Testis (tissue), 3 donors: ENCODE results near the gene KIAA2012. TPM values are rescaled to one million over a fixed set of nuclear protein-coding genes. Genes with fewer than 3 reads are reported as not detected.
A peak's percentile ranks its signal among the peaks of the same experiment; 100 is the strongest.

Experiments used
- DNase-seq: peaks from one replicate; pipeline ENCODE4 v3.0.0-alpha.2; 2019
- H3K27ac ChIP-seq, 2 donors: fragments of 200-600 bp; sonication (generic); one replicate each; pipeline ENCODE4 v1.5.1; 2019
- H3K27me3 ChIP-seq: fragments of 200-600 bp; sonication (generic); one replicate; pipeline ENCODE4 v1.5.1; 2019
- H3K36me3 ChIP-seq: fragments of 200-600 bp; sonication (generic); one replicate; pipeline ENCODE4 v1.5.1; 2017; ENCODE audit warnings: low read depth; ENCODE audit errors: missing control alignments
- H3K4me1 ChIP-seq: fragments of 200-600 bp; sonication (generic); one replicate; pipeline ENCODE4 v1.5.1; 2019
- H3K4me3 ChIP-seq, 2 donors: fragments of 200-600 bp; sonication (generic); one replicate each; pipeline ENCODE4 v1.5.1; 2017 to 2019
- H3K9me3 ChIP-seq: fragments of 200-600 bp; sonication (generic); one replicate; pipeline ENCODE4 v1.5.1; 2017
- POLR2A ChIP-seq: fragments of 450-650 bp; IDR thresholded peaks from one replicate; pipeline ENCODE4 v1.6.1; 2017; ENCODE audit warnings: antibody characterized with exemption, mild to moderate bottlenecking, moderate library complexity
- WGBS, 2 donors: methylation state at CpG; one replicate each; pipeline ENCODE4 v1.1.5; 2018; 5-methylcytosine and 5-hydroxymethylcytosine counted together
- intact Hi-C: fragments of 100-400 bp; cut with DNase I; formaldehyde crosslinking; loops from one replicate; pipeline ENCODE4 v1.15.1; 2023; ENCODE audit warnings: low total_unique reads
- polyA plus RNA-seq: library from polyadenylated mRNA; stranded (reverse); fragments of 350-450 nt; fragmentation: Illumina TruSeq; extraction: RNeasy Lipid Tissue Mini Kit (QIAGEN cat#74804); gene quantifications from one replicate; pipeline ENCODE4 v1.2.3, GENCODE V29; 2014; ENCODE audit warnings: low read depth, low replicate concordance; ENCODE audit not compliant: insufficient read depth
- total RNA-seq, 2 donors: library from RNA; depleted of rRNA; stranded (reverse); fragments of >200 nt; gene quantifications; one replicate each; pipeline ENCODE4 v1.2.3, GENCODE V29; 2016
- TF ChIP-seq, protein P1 (sequence below), 3 experiments: fragments of 450-650 bp in 2 of 3; fragments of 200-600 bp in 1 of 3; sonication (generic) in 1 of 3; IDR thresholded peaks; one replicate each; pipeline ENCODE4 v1.5.1; 2016 to 2019; ENCODE audit warnings: antibody characterized with exemption in 3 of 3, mild to moderate bottlenecking in 2 of 3, moderate library complexity in 1 of 3

The KIAA2012 gene
- total and polyA plus RNA-seq, 3 donors from 2014 or later, result 1.1 to 1.6 (median 1.3) TPM

DNA sequence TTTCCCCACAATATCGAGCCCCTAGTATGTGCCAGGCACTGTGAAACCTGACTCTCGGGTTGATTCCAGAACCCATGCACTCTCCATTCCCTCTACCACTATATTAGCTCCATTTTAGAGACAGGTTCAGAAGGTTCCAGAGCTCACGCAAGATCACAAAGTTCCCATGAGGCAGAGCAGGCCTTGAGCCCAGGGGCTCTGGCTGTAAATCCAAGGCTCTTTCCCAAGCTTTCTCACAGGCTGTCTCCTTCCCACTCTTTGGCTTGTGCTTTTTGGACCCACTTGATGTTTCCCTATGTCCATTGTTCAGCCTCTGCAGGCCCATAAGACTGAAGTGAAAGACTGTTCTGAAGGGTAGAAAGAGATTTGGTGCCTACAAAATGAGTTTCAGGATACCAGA is 15.7 kb downstream of the KIAA2012 start:
- H3K4me3 ChIP-seq, result no peak overlapping the region
- 64 to 77% methylated on average over 3 of the region's 3 CpGs for WGBS, 2 donors
- H3K36me3 ChIP-seq, result no peaks in the 10 kb centered on the region
- no peaks in the 10 kb centered on the region for H3K9me3 ChIP-seq
- TF ChIP-seq, protein P1, sequence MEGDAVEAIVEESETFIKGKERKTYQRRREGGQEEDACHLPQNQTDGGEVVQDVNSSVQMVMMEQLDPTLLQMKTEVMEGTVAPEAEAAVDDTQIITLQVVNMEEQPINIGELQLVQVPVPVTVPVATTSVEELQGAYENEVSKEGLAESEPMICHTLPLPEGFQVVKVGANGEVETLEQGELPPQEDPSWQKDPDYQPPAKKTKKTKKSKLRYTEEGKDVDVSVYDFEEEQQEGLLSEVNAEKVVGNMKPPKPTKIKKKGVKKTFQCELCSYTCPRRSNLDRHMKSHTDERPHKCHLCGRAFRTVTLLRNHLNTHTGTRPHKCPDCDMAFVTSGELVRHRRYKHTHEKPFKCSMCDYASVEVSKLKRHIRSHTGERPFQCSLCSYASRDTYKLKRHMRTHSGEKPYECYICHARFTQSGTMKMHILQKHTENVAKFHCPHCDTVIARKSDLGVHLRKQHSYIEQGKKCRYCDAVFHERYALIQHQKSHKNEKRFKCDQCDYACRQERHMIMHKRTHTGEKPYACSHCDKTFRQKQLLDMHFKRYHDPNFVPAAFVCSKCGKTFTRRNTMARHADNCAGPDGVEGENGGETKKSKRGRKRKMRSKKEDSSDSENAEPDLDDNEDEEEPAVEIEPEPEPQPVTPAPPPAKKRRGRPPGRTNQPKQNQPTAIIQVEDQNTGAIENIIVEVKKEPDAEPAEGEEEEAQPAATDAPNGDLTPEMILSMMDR (IDR thresholded peaks at IDR 0.05), result no peak
- TF ChIP-seq POLR2A, result no peak
- H3K4me1 ChIP-seq, result peaks cover 11% of the 10 kb centered on the region
- no peak overlapping the region for H3K27ac ChIP-seq
- H3K27me3 ChIP-seq, result no peaks in the 10 kb centered on the region
- peak; percentile 22 for DNase-seq
- intact Hi-C loops, result no loop called here

- Histone ChIP-seq H3K36me3 (no peaks in the 10 kb centered on the region), H3K4me1 (peaks cover 8% of the 10 kb centered on the region), H3K27ac (no peak overlapping the region), H3K4me3 (no peak overlapping the region), H3K9me3 (no peaks in the 10 kb centered on the region), H3K27me3 (no peaks in the 10 kb centered on the region)
- 64 to 70% methylated on average over 1 to 7 of the region's 7 CpGs for WGBS, 2 donors
- intact Hi-C loops, result no loop called here
- TF ChIP-seq, protein P1 (IDR thresholded peaks at IDR 0.05), result no peak
- TF ChIP-seq POLR2A, result no peak
- DNase-seq, result no peak
These were observed 17.5 kb downstream of the KIAA2012 start for GRCh38 chr2:202090530-202090929.

- 32 to 34% methylated on average over 6 of the region's 6 CpGs for WGBS, 2 donors
- Histone ChIP-seq H3K4me3 (peak overlapping the region in 1 of 2 donors; percentile 21), H3K27ac (no peak overlapping the region), H3K9me3 (no peaks in the 10 kb centered on the region), H3K4me1 (peaks cover 8% of the 10 kb centered on the region), H3K36me3 (no peaks in the 10 kb centered on the region), H3K27me3 (no peaks in the 10 kb centered on the region)
- DNase-seq, result no peak
- intact Hi-C loops, result no loop called here
- TF ChIP-seq POLR2A, result no peak
- TF ChIP-seq, protein P1 (IDR thresholded peaks at IDR 0.05), result no peak
These were observed 18.4 kb downstream of the KIAA2012 start for GRCh38 chr2:202091476-202091875.

DNA sequence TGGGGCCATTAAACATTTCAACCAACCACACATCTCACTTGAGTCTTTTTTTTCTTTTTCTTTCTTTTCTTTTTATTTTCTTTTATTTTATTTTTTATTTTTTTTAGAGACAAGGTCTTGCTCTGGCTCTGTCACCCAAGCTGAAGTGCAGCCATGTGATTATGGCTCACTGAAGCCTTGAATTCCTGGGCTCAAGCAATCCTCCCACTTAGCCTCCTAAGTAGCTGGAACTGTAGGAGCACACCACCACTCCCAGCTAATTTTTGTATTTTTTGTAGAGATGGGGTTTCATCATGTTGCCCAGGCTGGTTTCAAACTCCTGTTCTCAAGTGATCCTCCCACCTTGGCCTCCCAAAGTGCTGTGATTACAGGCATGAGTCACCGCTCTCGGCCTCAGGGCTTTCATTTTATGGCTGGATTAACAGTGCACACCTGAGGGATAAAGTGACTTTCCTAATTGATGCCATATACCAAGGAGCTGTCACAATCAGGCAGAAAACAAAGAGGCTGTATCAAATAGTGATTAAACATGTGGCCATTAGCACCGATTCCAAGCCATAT is 21.5 kb downstream of the KIAA2012 start:
- no peak for DNase-seq
- TF ChIP-seq POLR2A, result no peak
- TF ChIP-seq, protein P1 (IDR thresholded peaks at IDR 0.05), result no peak
- peaks cover 8% of the 10 kb centered on the region for H3K4me1 ChIP-seq
- no peak overlapping the region for H3K27ac ChIP-seq
- H3K36me3 ChIP-seq, result no peaks in the 10 kb centered on the region
- H3K4me3 ChIP-seq, result no peak overlapping the region
- H3K9me3 ChIP-seq, result no peaks in the 10 kb centered on the region
- WGBS, 2 donors, result 95% methylated on average over 3 of the region's 3 CpGs
- intact Hi-C loops, result no loop called here
- no peaks in the 10 kb centered on the region for H3K27me3 ChIP-seq

DNA sequence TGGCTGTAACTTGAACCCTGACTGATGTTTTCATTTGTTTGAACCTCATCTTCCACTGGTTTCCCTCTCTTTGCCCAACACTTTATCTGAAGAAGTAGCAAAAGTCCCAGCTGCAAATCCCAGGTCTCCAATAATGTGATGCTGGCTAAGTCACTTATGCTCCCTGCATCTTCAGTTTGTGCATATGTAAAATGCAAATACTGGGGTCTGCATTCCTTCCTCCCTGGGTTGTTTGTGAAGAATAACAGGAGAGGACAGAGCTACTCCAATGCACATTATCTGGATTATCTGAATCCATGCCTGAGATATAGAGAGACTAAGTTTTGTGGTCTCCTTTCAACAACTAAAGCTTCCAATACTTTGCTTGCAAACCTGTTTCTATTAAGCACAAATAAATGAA is 22.2 kb downstream of the KIAA2012 start:
- H3K4me1 ChIP-seq, result peaks cover 8% of the 10 kb centered on the region
- H3K27ac ChIP-seq, result no peak overlapping the region
- H3K36me3 ChIP-seq, result no peaks in the 10 kb centered on the region
- intact Hi-C loops, result no loop called here
- TF ChIP-seq POLR2A, result no peak
- TF ChIP-seq, protein P1 (IDR thresholded peaks at IDR 0.05), result no peak
- no peaks in the 10 kb centered on the region for H3K9me3 ChIP-seq
- no peaks in the 10 kb centered on the region for H3K27me3 ChIP-seq
- no peak for DNase-seq
- H3K4me3 ChIP-seq, result no peak overlapping the region
